ENCODE results near the gene PKN3. TPM values are rescaled to one million over a fixed set of nuclear protein-coding genes. Genes with fewer than 3 reads are reported as not detected.

The PKN3 gene
- total RNA-seq, 4 donors from 2014 or later = 4.4 to 7.6 (median 6.4) TPM

DNA sequence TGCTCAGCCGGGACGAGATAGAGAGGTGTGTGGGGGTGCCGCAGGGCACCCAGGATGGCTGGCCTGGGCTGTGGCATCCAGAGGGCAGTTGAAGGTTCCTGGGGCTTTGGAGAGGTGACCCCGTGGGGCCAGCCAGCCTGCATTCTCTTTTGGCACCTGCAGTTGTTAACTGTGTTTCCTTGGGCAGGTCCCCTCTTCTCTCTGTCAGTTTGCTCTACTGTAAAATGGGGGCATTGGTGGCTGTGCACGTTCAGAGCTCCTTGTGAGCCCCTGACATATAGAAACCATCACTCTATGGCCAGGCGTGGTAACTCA, 13.1 kb downstream of the PKN3 start:
- no peaks in the 10 kb centered on the region for H3K27me3 ChIP-seq
- H3K27ac ChIP-seq = no peak overlapping the region
- TF ChIP-seq POLR2A (IDR thresholded peaks at IDR 0.05) = no peak
- TF ChIP-seq, protein P1, sequence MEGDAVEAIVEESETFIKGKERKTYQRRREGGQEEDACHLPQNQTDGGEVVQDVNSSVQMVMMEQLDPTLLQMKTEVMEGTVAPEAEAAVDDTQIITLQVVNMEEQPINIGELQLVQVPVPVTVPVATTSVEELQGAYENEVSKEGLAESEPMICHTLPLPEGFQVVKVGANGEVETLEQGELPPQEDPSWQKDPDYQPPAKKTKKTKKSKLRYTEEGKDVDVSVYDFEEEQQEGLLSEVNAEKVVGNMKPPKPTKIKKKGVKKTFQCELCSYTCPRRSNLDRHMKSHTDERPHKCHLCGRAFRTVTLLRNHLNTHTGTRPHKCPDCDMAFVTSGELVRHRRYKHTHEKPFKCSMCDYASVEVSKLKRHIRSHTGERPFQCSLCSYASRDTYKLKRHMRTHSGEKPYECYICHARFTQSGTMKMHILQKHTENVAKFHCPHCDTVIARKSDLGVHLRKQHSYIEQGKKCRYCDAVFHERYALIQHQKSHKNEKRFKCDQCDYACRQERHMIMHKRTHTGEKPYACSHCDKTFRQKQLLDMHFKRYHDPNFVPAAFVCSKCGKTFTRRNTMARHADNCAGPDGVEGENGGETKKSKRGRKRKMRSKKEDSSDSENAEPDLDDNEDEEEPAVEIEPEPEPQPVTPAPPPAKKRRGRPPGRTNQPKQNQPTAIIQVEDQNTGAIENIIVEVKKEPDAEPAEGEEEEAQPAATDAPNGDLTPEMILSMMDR (IDR thresholded peaks at IDR 0.05) = no peak
- intact Hi-C loops (cut with DNase I) = no loop called here
- 79 to 95% methylated on average over 4 to 6 of the region's 6 CpGs for WGBS, 2 donors
- H3K4me3 ChIP-seq (replicated peaks in 1 of 3) = no peak overlapping the region
- DNase-seq = no peak
- no peaks in the 10 kb centered on the region for H3K9me3 ChIP-seq
- H3K4me1 ChIP-seq = no peaks in the 10 kb centered on the region
- H3K36me3 ChIP-seq = no peaks in the 10 kb centered on the region

DNA sequence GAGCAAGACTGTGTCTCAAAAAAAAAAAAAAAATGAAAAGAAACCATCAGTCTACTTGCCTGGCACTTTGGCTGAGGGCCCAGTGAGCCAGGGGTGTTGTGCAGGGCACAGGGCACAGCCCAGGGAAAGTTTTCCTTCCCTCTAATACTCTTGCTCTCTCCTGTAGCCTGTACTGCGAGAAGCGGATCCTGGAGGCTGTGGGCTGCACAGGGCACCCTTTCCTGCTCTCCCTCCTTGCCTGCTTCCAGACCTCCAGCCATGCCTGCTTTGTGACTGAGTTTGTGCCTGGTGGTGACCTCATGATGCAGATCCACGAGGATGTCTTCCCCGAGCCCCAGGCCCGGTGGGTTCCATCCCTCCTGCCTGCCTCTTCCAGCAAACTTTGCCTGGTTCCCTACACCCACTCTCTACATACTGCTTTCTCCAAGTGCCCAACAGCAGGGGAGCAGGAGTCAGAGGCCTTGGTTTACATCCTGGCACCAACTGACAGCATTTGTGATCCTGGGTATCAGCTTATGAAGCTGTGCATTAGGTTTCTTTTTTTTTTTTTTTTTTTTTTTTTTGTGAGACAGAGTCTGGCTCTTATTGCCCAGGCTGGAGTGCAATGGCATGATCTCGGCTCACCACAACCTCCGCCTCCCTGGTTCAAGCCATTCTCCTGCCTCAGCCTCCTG, 14.4 kb downstream of the PKN3 start:
- 93% methylated on average over 5 to 7 of the region's 7 CpGs for WGBS, 2 donors
- TF ChIP-seq, protein P1 (IDR thresholded peaks at IDR 0.05) = no peak
- no peak for TF ChIP-seq POLR2A (IDR thresholded peaks at IDR 0.05)
- no peaks in the 10 kb centered on the region for H3K4me1 ChIP-seq
- intact Hi-C loops (cut with DNase I) = no loop called here
- no peak for DNase-seq
- H3K9me3 ChIP-seq = no peaks in the 10 kb centered on the region
- no peaks in the 10 kb centered on the region for H3K36me3 ChIP-seq
- no peak overlapping the region for H3K4me3 ChIP-seq (replicated peaks in 1 of 3)
- H3K27me3 ChIP-seq = no peaks in the 10 kb centered on the region
- no peak overlapping the region for H3K27ac ChIP-seq

DNA sequence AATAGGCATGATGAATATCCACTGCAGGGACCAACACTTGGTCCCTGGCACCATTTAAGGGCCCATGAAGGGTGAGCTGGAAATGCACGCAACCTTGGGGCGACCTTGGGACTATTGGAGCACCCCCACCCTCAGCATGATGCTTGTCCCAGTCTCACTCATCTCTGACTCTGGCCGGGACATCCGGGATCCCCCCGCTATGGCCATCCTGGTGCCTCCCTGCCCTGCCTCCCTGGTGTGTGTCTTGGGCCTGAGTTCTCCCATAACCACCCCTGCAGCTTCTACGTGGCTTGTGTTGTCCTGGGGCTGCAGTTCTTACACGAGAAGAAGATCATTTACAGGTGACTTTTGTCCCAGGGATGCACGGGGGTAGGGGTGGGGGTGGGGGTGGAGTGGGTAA, 15.7 kb downstream of the PKN3 start:
- no peak overlapping the region for H3K27ac ChIP-seq
- H3K9me3 ChIP-seq = no peaks in the 10 kb centered on the region
- DNase-seq = no peak
- 86 to 96% methylated on average over 4 to 8 of the region's 8 CpGs for WGBS, 2 donors
- no peak overlapping the region for H3K4me3 ChIP-seq (replicated peaks in 1 of 3)
- peaks cover 0 to 3% of the 10 kb centered on the region in 2 donors for H3K4me1 ChIP-seq
- intact Hi-C loops (cut with DNase I) = no loop called here
- no peak for TF ChIP-seq POLR2A (IDR thresholded peaks at IDR 0.05)
- H3K27me3 ChIP-seq = no peaks in the 10 kb centered on the region
- no peaks in the 10 kb centered on the region for H3K36me3 ChIP-seq

DNA sequence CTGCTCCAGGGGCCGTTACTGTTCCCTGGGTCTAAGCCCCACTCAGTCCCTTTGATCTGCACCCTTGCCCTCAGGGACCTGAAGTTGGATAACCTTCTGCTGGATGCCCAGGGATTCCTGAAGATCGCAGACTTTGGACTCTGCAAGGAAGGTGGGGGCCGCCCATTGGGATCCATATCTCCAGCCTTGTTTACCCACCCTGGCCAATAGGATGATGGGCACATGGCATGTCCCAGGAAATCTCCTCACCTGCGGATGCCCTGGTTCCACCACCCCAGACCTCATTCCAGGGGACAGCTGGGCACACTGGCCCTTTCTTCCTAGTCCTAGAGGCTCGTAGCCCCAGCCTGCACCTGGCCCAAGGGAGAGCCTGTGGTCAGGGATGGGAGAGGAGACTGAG, 16.2 kb downstream of the PKN3 start:
- no peak for TF ChIP-seq POLR2A (IDR thresholded peaks at IDR 0.05)
- TF ChIP-seq, protein P1 (IDR thresholded peaks at IDR 0.05) = no peak
- intact Hi-C loops (cut with DNase I) = no loop called here
- no peak overlapping the region for H3K4me3 ChIP-seq (replicated peaks in 1 of 3)
- 82 to 87% methylated on average over 5 of the region's 5 CpGs for WGBS, 2 donors
- no peaks in the 10 kb centered on the region for H3K27me3 ChIP-seq
- H3K27ac ChIP-seq = no peak overlapping the region
- H3K36me3 ChIP-seq = no peaks in the 10 kb centered on the region
- peaks cover 2 to 7% of the 10 kb centered on the region in 2 donors for H3K4me1 ChIP-seq
- DNase-seq = no peak
- H3K9me3 ChIP-seq = no peaks in the 10 kb centered on the region

DNA sequence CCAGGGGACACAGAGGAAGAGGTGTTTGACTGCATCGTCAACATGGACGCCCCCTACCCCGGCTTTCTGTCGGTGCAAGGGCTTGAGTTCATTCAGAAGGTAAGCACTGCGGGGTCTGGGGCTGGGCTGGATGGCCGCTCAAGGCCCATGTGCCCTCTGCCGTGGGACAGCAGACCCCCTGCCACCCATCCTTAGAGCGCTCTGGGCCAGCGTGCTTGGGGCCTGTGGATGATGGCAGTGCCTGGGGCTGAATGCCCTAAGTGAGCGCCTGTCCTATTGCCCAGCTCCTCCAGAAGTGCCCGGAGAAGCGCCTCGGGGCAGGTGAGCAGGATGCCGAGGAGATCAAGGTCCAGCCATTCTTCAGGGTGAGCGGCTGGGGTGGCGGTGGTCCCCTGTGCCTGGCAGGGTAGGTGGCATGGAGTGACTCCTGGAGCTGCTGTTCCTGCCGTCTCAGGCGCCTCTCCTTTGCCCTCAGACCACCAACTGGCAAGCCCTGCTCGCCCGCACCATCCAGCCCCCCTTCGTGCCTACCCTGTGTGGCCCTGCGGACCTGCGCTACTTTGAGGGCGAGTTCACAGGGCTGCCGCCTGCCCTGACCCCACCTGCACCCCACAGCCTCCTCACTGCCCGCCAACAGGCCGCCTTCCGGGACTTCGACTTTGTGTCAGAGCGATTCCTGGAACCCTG, 17.8 kb downstream of the PKN3 start:
- no peaks in the 10 kb centered on the region for H3K9me3 ChIP-seq
- H3K27me3 ChIP-seq = no peaks in the 10 kb centered on the region
- H3K4me1 ChIP-seq = peaks cover 8 to 16% of the 10 kb centered on the region in 2 donors
- H3K27ac ChIP-seq = no peak overlapping the region
- DNase-seq = no peak
- intact Hi-C loops (cut with DNase I) = loop anchor here (10.0 kb wide), 1 partner anchor 85 kb away; no protein-coding TSS in a partner anchor
- no peaks in the 10 kb centered on the region for H3K36me3 ChIP-seq
- H3K4me3 ChIP-seq (replicated peaks in 1 of 3) = no peak overlapping the region
- WGBS, 2 donors = 94 to 96% methylated on average over 26 of the region's 30 CpGs
- no peak for TF ChIP-seq POLR2A (IDR thresholded peaks at IDR 0.05)
- TF ChIP-seq, protein P1 (IDR thresholded peaks at IDR 0.05) = no peak

Measured in thyroid gland (tissue), 4 donors.